Measurements from ENCODE around the gene SLC16A8.

Gene SLC16A8

GRCh38 chr22:38129021-38129420, 45.0 kb upstream of the SLC16A8 start:
- no peak overlapping the region for H3K4me2 ChIP-seq (ENCODE audit: low read length)
- no peak overlapping the region for H2AFZ ChIP-seq (ENCODE audit: low read length)
- H3K27me3 ChIP-seq (ENCODE audit: insufficient read depth, low read length): no peaks in the 10 kb centered on the region
- no peaks in the 10 kb centered on the region for H3K4me1 ChIP-seq (ENCODE audit: insufficient read depth, low read length, severe bottlenecking)
- H3K9me3 ChIP-seq (ENCODE audit: low read length): no peaks in the 10 kb centered on the region
- no peaks in the 10 kb centered on the region for H3K79me2 ChIP-seq (ENCODE audit: insufficient read depth, low read length)
- TF ChIP-seq EZH2 (IDR thresholded peaks at IDR 0.05; ENCODE audit: borderline replicate concordance, low read length) (no peak), CTCF (IDR thresholded peaks at IDR 0.05; ENCODE audit: low read length) (no peak)
- 0 out of 2 replicates have a peak, but pooled peaks cover 5% of the 10 kb centered on the region for H3K36me3 ChIP-seq (ENCODE audit: insufficient read depth, low read length)
- H3K9ac ChIP-seq (ENCODE audit: low read length): no peak overlapping the region
- H3F3A ChIP-seq (ENCODE audit: insufficient read depth, low read length): no peaks in the 10 kb centered on the region
- no peaks in the 10 kb centered on the region for H3K9me2 ChIP-seq (ENCODE audit: low read depth, low read length)
- H3K27ac ChIP-seq (ENCODE audit: low read depth, low read length, poor library complexity, severe bottlenecking): no peak overlapping the region
- H3K4me3 ChIP-seq (ENCODE audit: low read depth, low read length, poor library complexity, severe bottlenecking): no peak overlapping the region
- no peaks in the 10 kb centered on the region for H4K20me1 ChIP-seq (ENCODE audit: insufficient read depth, low read length)

GRCh38 chr22:38127869-38128268, 43.9 kb upstream of the SLC16A8 start:
- Histone ChIP-seq H3F3A (ENCODE audit: insufficient read depth, low read length) (no peaks in the 10 kb centered on the region), H3K9me3 (ENCODE audit: low read length) (no peaks in the 10 kb centered on the region), H3K9ac (ENCODE audit: low read length) (no peak overlapping the region), H3K4me3 (ENCODE audit: low read depth, low read length, poor library complexity, severe bottlenecking) (no peak overlapping the region), H3K36me3 (ENCODE audit: insufficient read depth, low read length) (0 out of 2 replicates have a peak, but pooled peaks cover 5% of the 10 kb centered on the region), H4K20me1 (ENCODE audit: insufficient read depth, low read length) (no peaks in the 10 kb centered on the region), H3K9me2 (ENCODE audit: low read depth, low read length) (no peaks in the 10 kb centered on the region), H3K27ac (ENCODE audit: low read depth, low read length, poor library complexity, severe bottlenecking) (no peak overlapping the region), H3K4me2 (ENCODE audit: low read length) (no peak overlapping the region), H3K4me1 (ENCODE audit: insufficient read depth, low read length, severe bottlenecking) (no peaks in the 10 kb centered on the region), H2AFZ (ENCODE audit: low read length) (no peak overlapping the region), H3K79me2 (ENCODE audit: insufficient read depth, low read length) (no peaks in the 10 kb centered on the region), H3K27me3 (ENCODE audit: insufficient read depth, low read length) (no peaks in the 10 kb centered on the region)
- TF ChIP-seq CTCF (IDR thresholded peaks at IDR 0.05; ENCODE audit: low read length): no peak
- no peak for TF ChIP-seq EZH2 (IDR thresholded peaks at IDR 0.05; ENCODE audit: borderline replicate concordance, low read length)

GRCh38 chr22:38126928-38127668, 43.1 kb upstream of the SLC16A8 start:
- Histone ChIP-seq H3K9me3 (ENCODE audit: low read length) (no peaks in the 10 kb centered on the region), H3K4me2 (ENCODE audit: low read length) (no peak overlapping the region), H4K20me1 (ENCODE audit: insufficient read depth, low read length) (no peaks in the 10 kb centered on the region), H3K27me3 (ENCODE audit: insufficient read depth, low read length) (no peaks in the 10 kb centered on the region), H3K9me2 (ENCODE audit: low read depth, low read length) (no peaks in the 10 kb centered on the region), H3K27ac (ENCODE audit: low read depth, low read length, poor library complexity, severe bottlenecking) (no peak overlapping the region), H3K79me2 (ENCODE audit: insufficient read depth, low read length) (no peaks in the 10 kb centered on the region), H3K36me3 (ENCODE audit: insufficient read depth, low read length) (0 out of 2 replicates have a peak, but pooled peaks cover 3% of the 10 kb centered on the region), H3F3A (ENCODE audit: insufficient read depth, low read length) (no peaks in the 10 kb centered on the region), H3K4me1 (ENCODE audit: insufficient read depth, low read length, severe bottlenecking) (no peaks in the 10 kb centered on the region), H3K9ac (ENCODE audit: low read length) (no peak overlapping the region), H2AFZ (ENCODE audit: low read length) (no peak overlapping the region), H3K4me3 (ENCODE audit: low read depth, low read length, poor library complexity, severe bottlenecking) (no peak overlapping the region)
- TF ChIP-seq EZH2 (IDR thresholded peaks at IDR 0.05; ENCODE audit: borderline replicate concordance, low read length) (no peak), CTCF (IDR thresholded peaks at IDR 0.05; ENCODE audit: low read length) (no peak)

All from OCI-LY1 (cell line).